Gastrocnemius medialis (tissue), 4 donors: ENCODE measurements around the gene LOC128125822.
A peak's percentile ranks its signal among the peaks of the same experiment; 100 is the strongest.

Experiments used
- ATAC-seq, 2 donors: fragments of 150-250 bp; one replicate each; pipeline ENCODE4 v1.9.1; 2016
- DNase-seq, 2 donors: peaks; one replicate each; pipeline ENCODE4 v3.0.0-alpha.2; 2019
- H3K27ac ChIP-seq, 4 donors: fragments of 200-600 bp; sonication (generic); 1 replicate in 1 of 4; 2 replicates in 3 of 4; pipeline ENCODE4 v1.5.1; 2016 to 2018; ENCODE audit warnings: mild to moderate bottlenecking in 2 of 4, moderate library complexity in 1 of 4
- H3K27me3 ChIP-seq, 3 donors: fragments of 200-600 bp; sonication (generic) in 2 of 3; 1 replicate in 1 of 3; 2 replicates in 2 of 3; pipeline versions ENCODE4 v1.5.1 to v1.6.0; 2016 to 2019; ENCODE audit warnings: mild to moderate bottlenecking in 1 of 3, moderate library complexity in 1 of 3
- H3K36me3 ChIP-seq, 2 donors: fragments of 200-600 bp; sonication (generic) in 1 of 2; one replicate each; pipeline ENCODE4 v1.5.1; 2017 to 2018
- H3K4me1 ChIP-seq, 2 donors: fragments of 200-600 bp; sonication (generic) in 1 of 2; one replicate each; pipeline ENCODE4 v1.5.1; 2016 to 2017; ENCODE audit warnings: mild to moderate bottlenecking in 2 of 2
- H3K4me3 ChIP-seq, 4 donors: fragments of 200-600 bp; sonication (generic) in 3 of 4; 1 replicate in 1 of 4; 2 replicates in 3 of 4; pipeline ENCODE4 v1.5.1; 2016 to 2019; ENCODE audit warnings: mild to moderate bottlenecking in 2 of 4
- H3K9me3 ChIP-seq, 3 donors: fragments of 200-600 bp; sonication (generic) in 2 of 3; 1 replicate in 1 of 3; 2 replicates in 2 of 3; pipeline ENCODE4 v1.5.1; 2016 to 2019
- CTCF ChIP-seq, 5 experiments: fragments of 450-650 bp in 3 of 5; fragments of 200-600 bp in 2 of 5; sonication (generic) in 2 of 5; IDR thresholded peaks in 4 of 5; conservative IDR thresholded peaks in 1 of 5; 1 replicate in 4 of 5; 2 replicates in 1 of 5; pipeline ENCODE4 v1.5.1; 2016 to 2019; ENCODE audit warnings: antibody characterized with exemption in 5 of 5, mild to moderate bottlenecking in 3 of 5, moderate library complexity in 3 of 5
- POLR2A ChIP-seq, 2 donors: fragments of 450-650 bp; IDR thresholded peaks; one replicate each; pipeline ENCODE4 v1.6.1; 2017; ENCODE audit warnings: antibody characterized with exemption in 2 of 2, mild to moderate bottlenecking in 2 of 2, moderate library complexity in 2 of 2
- in situ Hi-C, 4 donors: fragments of 200-750 bp; cut with MboI; loops; one replicate each; pipeline versions ENCODE4 v1.15.0 to v1.8.0; 2017; ENCODE audit warnings: low sequenced_read_pairs in 4 of 4
- intact Hi-C: fragments of 100-400 bp; cut with DNase I; formaldehyde crosslinking; loops from one replicate; pipeline ENCODE4 v1.15.1; 2023; ENCODE audit warnings: low total_unique reads

Gene LOC128125822

GRCh38 chr6:63565727-63566596 lies 6.3 kb upstream of the LOC128125822 start:
- no peak for TF ChIP-seq POLR2A (IDR thresholded peaks at IDR 0.05)
- TF ChIP-seq CTCF (IDR thresholded peaks at IDR 0.05 in 4 of 5, conservative IDR thresholded peaks at IDR 0.05 in 1 of 5), result no peak
- intact Hi-C loops (no loop called here), in situ Hi-C loops (no loop called here)
- Histone ChIP-seq H3K4me3 (no peak overlapping the region), H3K27me3 (no peaks in the 10 kb centered on the region), H3K27ac (peak overlapping the region; percentile 44 to 70 (median 60)), H3K4me1 (peaks cover 16 to 30% of the 10 kb centered on the region in 2 donors), H3K9me3 (no peaks in the 10 kb centered on the region), H3K36me3 (no peaks in the 10 kb centered on the region)
- DNase-seq (no peak), ATAC-seq (no peak)

- H3K9me3 ChIP-seq, result no peaks in the 10 kb centered on the region
- no peaks in the 10 kb centered on the region for H3K27me3 ChIP-seq
- no peak for DNase-seq
- H3K27ac ChIP-seq, result no peak overlapping the region
- no peak overlapping the region for H3K4me3 ChIP-seq
- ATAC-seq, result no peak
- no peak for TF ChIP-seq CTCF (IDR thresholded peaks at IDR 0.05 in 4 of 5, conservative IDR thresholded peaks at IDR 0.05 in 1 of 5)
- no peak for TF ChIP-seq POLR2A (IDR thresholded peaks at IDR 0.05)
- H3K4me1 ChIP-seq, result peaks cover 22 to 23% of the 10 kb centered on the region in 2 donors
- intact Hi-C loops, result no loop called here
- no peaks in the 10 kb centered on the region for H3K36me3 ChIP-seq
- in situ Hi-C loops, result no loop called here
These were observed 4.3 kb upstream of the LOC128125822 start for GRCh38 chr6:63567966-63568365.

- intact Hi-C loops (loop anchor here (1.0 to 5.0 kb wide), 7 partner anchors 45 to 144 kb away; partner anchors contain the start of gene PHF3), in situ Hi-C loops (loop anchor here in 1 of 4 donors (10.0 kb wide), 1 partner anchor 63 kb away; the partner anchor contains the start of gene PHF3)
- peaks cover 0 to 4% of the 10 kb centered on the region in 2 donors for H3K36me3 ChIP-seq
- peak overlapping the region; percentile 87 to 99 (median 96) for H3K4me3 ChIP-seq
- H3K27me3 ChIP-seq, result no peaks in the 10 kb centered on the region
- ATAC-seq (peak; percentile 40 to 49), DNase-seq (peak; percentile 50 to 75)
- H3K27ac ChIP-seq, result peak overlapping the region; percentile 99 to 100 (median 100)
- no peak for TF ChIP-seq POLR2A (IDR thresholded peaks at IDR 0.05)
- TF ChIP-seq CTCF (IDR thresholded peaks at IDR 0.05 in 4 of 5, conservative IDR thresholded peaks at IDR 0.05 in 1 of 5), result peak in 1 of 5 experiments; percentile 14
- peaks cover 0 to 29% of the 10 kb centered on the region in 2 donors for H3K4me1 ChIP-seq
- H3K9me3 ChIP-seq, result no peaks in the 10 kb centered on the region
These were observed 778 bp upstream of the LOC128125822 start for GRCh38 chr6:63571361-63572043.

GRCh38 chr6:63572747-63573075 lies 431 bp downstream of the LOC128125822 start:
- H3K4me3 ChIP-seq, result peak overlapping the region; percentile 87 to 99 (median 96)
- no peaks in the 10 kb centered on the region for H3K27me3 ChIP-seq
- intact Hi-C loops, result loop anchor here (1.0 to 5.0 kb wide), 7 partner anchors 46 to 145 kb away; partner anchors contain the start of gene PHF3
- TF ChIP-seq POLR2A (IDR thresholded peaks at IDR 0.05) (no peak), CTCF (IDR thresholded peaks at IDR 0.05 in 4 of 5, conservative IDR thresholded peaks at IDR 0.05 in 1 of 5) (no peak)
- peak overlapping the region; percentile 99 to 100 (median 100) for H3K27ac ChIP-seq
- in situ Hi-C loops, result loop anchor here in 1 of 4 donors (10.0 kb wide), 1 partner anchor 62 kb away; the partner anchor contains the start of gene PHF3
- H3K4me1 ChIP-seq, result peaks cover 5 to 34% of the 10 kb centered on the region in 2 donors
- no peak for DNase-seq
- peaks cover 0 to 16% of the 10 kb centered on the region in 2 donors for H3K36me3 ChIP-seq
- H3K9me3 ChIP-seq, result no peaks in the 10 kb centered on the region
- ATAC-seq, result peak; percentile 1 to 6
